A673 (cell line): ENCODE data around the gene QKI.

Source experiments
- EZH2 ChIP-seq: fragments of 200-600 bp; sonication (generic); IDR thresholded peaks from 2 replicates; pipeline ENCODE4 v1.6.1; 2017; ENCODE audit warnings: borderline replicate concordance, low read depth, mild to moderate bottlenecking, mixed read lengths, antibody characterized with exemption, low read length; ENCODE audit not compliant: poor library complexity, severe bottlenecking
- TF ChIP-seq, protein P1 (sequence below): fragments of 300-800, 200-600 bp; sonication (generic); conservative IDR thresholded peaks from 2 replicates; pipeline ENCODE4 v1.5.1; 2017; ENCODE audit warnings: low read depth, mild to moderate bottlenecking, antibody characterized with exemption, low read length, moderate library complexity, mixed read lengths

DNA sequence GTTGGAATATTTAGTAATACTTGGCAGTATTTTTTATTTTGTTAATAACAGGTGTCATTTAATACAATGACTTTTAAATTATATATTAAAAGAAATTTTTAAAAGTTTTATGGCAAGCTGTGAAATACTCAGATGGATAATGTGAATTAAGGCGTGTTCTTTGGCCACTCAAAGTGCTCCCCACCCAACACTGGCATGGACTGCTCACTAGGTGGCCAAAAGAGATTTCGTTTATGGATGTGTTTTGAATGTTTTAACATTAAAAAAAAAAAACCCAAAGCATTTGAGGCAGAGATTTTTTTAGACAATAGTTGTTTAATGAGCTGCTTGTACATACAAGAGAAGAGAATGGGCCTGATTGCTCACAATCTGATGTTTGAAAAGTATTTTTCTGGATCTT is 86.5 kb downstream of the QKI start:
- TF ChIP-seq, protein P1, sequence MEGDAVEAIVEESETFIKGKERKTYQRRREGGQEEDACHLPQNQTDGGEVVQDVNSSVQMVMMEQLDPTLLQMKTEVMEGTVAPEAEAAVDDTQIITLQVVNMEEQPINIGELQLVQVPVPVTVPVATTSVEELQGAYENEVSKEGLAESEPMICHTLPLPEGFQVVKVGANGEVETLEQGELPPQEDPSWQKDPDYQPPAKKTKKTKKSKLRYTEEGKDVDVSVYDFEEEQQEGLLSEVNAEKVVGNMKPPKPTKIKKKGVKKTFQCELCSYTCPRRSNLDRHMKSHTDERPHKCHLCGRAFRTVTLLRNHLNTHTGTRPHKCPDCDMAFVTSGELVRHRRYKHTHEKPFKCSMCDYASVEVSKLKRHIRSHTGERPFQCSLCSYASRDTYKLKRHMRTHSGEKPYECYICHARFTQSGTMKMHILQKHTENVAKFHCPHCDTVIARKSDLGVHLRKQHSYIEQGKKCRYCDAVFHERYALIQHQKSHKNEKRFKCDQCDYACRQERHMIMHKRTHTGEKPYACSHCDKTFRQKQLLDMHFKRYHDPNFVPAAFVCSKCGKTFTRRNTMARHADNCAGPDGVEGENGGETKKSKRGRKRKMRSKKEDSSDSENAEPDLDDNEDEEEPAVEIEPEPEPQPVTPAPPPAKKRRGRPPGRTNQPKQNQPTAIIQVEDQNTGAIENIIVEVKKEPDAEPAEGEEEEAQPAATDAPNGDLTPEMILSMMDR, result no peak
- no peak for TF ChIP-seq EZH2
